Mesodermal cell (in vitro differentiated cells): ENCODE data around the gene JAKMIP1.

ENCODE experiments used
- H3K27ac ChIP-seq: 2 replicates; pipeline ENCODE4 v1.7.0; 2013; ENCODE audit warnings: mild to moderate bottlenecking, low read depth, low read length, moderate library complexity; ENCODE audit not compliant: severe bottlenecking
- H3K36me3 ChIP-seq: 2 replicates; pipeline ENCODE4 v1.7.1; 2013; ENCODE audit warnings: mild to moderate bottlenecking, low read length, moderate library complexity; ENCODE audit not compliant: control insufficient read depth, insufficient read depth
- H3K4me1 ChIP-seq: one replicate; pipeline ENCODE4 v1.7.1; 2013; ENCODE audit warnings: mild to moderate bottlenecking, low read length; ENCODE audit not compliant: insufficient read depth, control insufficient read depth, poor library complexity, severe bottlenecking
- H3K4me3 ChIP-seq: 2 replicates; pipeline ENCODE4 v1.7.0; 2013; ENCODE audit warnings: low read length, control low read depth, mild to moderate bottlenecking; ENCODE audit not compliant: insufficient read depth, poor library complexity, severe bottlenecking; ENCODE audit errors: extremely low read depth
- H3K9me3 ChIP-seq: 2 replicates; pipeline ENCODE4 v1.7.1; 2013; ENCODE audit warnings: mild to moderate bottlenecking, low read length, moderate library complexity; ENCODE audit not compliant: control insufficient read depth
- WGBS, 2 experiments: methylation state at CpG; one replicate each; pipeline ENCODE4 v1.1.5; 2013; ENCODE audit warnings: missing lambda C conversion rate in 2 of 2; ENCODE audit not compliant: insufficient coverage in 2 of 2; 5-methylcytosine and 5-hydroxymethylcytosine counted together

The JAKMIP1 gene

DNA sequence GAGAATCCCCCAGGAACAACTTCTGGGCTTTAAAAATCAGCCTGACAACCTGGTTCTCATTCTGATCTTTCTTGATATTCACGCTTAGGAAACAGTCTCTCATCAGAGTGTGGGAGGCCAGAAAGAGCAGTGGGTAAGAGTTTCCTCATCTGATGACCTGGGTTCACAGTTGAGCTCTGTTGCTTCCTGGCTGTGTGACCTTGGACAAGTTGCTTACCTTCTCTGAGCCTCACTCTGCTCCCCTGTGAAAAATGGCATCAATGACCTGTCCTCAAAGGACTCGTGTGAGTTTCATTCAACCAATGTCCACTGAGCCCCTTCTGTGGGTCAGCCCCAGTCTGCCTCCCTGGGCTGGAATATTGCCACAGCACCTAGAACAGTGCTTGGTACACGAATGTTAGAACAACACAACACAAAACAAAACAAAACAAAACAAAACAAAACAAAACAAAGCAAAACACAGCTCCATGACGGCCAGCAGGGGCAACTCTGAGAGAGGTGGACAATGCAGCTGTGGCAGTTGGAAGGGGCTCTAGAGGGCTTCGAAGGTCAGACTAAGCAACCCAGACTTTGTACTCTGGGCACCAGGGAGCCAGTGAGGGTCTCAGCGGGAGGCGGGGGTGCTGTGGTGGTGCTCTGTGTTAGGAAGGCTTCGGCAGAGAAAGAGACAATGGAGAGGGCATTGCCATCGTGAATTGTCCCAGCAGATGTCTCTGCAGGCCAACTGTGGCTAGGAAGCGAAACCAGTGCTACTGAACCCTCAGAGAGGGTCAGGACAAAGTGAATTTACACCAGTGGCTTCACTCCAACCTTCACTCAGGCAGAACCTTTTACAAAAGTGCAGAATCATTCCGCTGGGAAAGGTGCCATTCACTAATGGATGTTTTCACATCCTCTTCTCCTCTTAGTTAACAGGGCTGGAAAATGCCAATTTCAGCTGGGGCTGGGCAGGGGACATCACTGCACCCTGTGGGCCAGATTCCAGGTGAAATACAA lies 167.8 kb downstream of the JAKMIP1 start:
- peaks cover 8% of the 10 kb centered on the region for H3K4me1 ChIP-seq
- H3K36me3 ChIP-seq: no peaks in the 10 kb centered on the region
- H3K4me3 ChIP-seq: no peak overlapping the region
- 84 to 85% methylated on average over 9 to 10 of the region's 11 CpGs for WGBS, 2 experiments
- no peak overlapping the region for H3K27ac ChIP-seq
- H3K9me3 ChIP-seq: no peaks in the 10 kb centered on the region

DNA sequence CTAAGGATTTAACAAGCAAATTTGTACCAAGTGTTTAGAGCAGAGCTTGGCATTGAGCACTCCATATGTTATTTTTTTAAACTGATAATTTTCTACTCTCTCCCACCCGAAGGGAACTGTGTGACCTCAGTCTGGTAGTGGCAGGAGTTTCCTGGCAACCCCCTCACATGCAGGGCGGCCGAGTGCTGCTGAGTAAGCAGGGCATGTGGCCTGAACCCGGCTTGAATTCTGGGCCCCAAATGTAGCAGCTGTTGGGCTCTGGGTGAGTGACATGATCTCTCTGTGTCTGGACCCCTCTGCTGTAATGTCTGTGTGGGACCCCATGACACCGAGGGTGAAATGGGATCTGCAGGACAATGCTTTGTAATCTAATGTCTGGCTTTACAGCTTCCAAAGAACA lies 168.5 kb downstream of the JAKMIP1 start:
- Histone ChIP-seq H3K9me3 (no peaks in the 10 kb centered on the region), H3K36me3 (no peaks in the 10 kb centered on the region), H3K4me1 (peaks cover 8% of the 10 kb centered on the region), H3K27ac (no peak overlapping the region), H3K4me3 (no peak overlapping the region)
- WGBS, 2 experiments: 86 to 88% methylated on average over 5 of the region's 5 CpGs

DNA sequence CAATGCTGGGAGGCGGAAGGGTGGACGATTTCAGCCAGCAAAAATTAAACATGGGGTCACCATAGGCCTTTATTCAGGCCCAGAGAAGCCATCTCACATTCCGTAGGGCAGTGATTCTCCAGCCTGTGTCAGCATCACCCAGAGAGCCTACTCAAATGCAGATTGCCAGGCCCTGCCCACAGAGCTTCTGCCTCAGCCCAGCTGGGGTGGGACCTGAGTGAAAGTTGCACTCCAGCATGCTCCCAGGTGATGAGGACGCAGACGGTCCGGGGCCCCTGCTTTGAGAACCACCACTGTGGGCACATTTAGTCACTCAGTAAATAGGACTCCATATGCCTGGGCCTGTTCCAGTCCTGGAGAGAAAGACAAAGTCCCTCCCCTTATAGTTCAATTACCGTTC lies 169.7 kb downstream of the JAKMIP1 start:
- H3K4me1 ChIP-seq: peaks cover 8% of the 10 kb centered on the region
- H3K4me3 ChIP-seq: no peak overlapping the region
- no peaks in the 10 kb centered on the region for H3K9me3 ChIP-seq
- WGBS, 2 experiments: 88 to 93% methylated on average over 7 of the region's 7 CpGs
- H3K36me3 ChIP-seq: no peaks in the 10 kb centered on the region
- no peak overlapping the region for H3K27ac ChIP-seq

DNA sequence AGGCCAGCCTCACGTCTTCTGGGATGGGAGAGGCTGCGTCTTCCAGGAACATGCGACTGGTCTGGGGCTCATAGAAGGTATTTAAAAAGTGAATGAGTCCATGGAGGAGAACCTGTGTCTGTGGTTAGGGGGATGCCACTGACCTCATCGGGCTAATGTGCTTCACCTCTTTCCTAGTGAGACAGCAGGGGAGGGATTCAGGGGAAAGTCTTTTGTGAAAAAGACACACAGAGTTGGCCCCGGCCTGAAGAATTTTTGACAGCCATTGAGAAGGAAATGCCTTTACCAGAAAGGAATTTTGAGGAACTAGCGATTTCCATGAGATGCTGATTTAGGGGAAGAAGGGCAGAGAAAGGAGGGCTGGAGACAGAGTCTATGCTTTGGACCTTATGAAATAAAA lies 171.1 kb downstream of the JAKMIP1 start:
- Histone ChIP-seq H3K9me3 (no peaks in the 10 kb centered on the region), H3K36me3 (no peaks in the 10 kb centered on the region), H3K4me1 (peaks cover 8% of the 10 kb centered on the region), H3K27ac (no peak overlapping the region), H3K4me3 (no peak overlapping the region)
- 64 to 65% methylated on average over 3 to 5 of the region's 6 CpGs for WGBS, 2 experiments

DNA sequence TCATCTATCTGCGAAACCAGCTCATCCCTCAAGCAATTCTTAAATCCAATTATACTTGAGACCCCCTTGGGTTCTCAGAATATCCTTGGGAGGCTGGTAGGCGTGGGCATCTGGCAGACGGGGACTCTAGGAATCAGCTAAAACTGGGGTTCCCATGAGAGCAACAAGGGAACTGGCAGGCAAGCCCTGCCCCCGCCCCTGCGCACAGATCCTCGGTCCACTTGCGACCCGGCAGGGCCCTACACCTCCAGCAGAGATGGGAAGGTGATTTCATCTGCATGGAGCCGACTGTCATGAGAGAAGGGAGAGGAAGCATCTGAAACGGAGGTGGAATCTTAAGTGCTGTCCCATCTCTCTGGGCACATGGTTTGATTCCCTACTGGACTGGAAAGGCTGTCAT lies 172.2 kb downstream of the JAKMIP1 start:
- no peak overlapping the region for H3K4me3 ChIP-seq
- H3K9me3 ChIP-seq: no peaks in the 10 kb centered on the region
- WGBS, 2 experiments: 91 to 95% methylated on average over 9 to 10 of the region's 10 CpGs
- peaks cover 12% of the 10 kb centered on the region for H3K4me1 ChIP-seq
- H3K36me3 ChIP-seq: no peaks in the 10 kb centered on the region
- H3K27ac ChIP-seq: no peak overlapping the region

DNA sequence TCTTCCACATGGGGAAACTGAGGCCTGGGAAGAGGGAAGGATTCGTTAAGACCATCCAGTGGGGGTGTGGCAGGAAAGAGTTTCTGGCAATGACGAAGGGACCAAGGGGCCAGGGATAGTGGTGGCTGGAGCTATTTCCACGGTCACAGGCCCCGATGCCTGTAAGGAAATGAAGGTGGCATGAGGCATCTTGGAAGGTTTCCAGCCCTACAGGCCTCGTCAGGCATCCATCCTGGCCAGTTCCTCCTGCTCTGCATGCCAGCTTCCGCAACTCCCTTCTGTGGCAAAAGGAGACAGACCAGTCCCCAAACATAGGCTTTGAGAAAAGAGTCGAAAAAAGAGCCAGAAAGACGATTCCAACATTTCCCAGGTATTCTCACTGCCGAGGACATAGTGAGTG lies 173.0 kb downstream of the JAKMIP1 start:
- H3K4me1 ChIP-seq: peaks cover 12% of the 10 kb centered on the region
- H3K27ac ChIP-seq: no peak overlapping the region
- no peaks in the 10 kb centered on the region for H3K9me3 ChIP-seq
- no peaks in the 10 kb centered on the region for H3K36me3 ChIP-seq
- 91 to 93% methylated on average over 8 of the region's 9 CpGs for WGBS, 2 experiments
- no peak overlapping the region for H3K4me3 ChIP-seq

DNA sequence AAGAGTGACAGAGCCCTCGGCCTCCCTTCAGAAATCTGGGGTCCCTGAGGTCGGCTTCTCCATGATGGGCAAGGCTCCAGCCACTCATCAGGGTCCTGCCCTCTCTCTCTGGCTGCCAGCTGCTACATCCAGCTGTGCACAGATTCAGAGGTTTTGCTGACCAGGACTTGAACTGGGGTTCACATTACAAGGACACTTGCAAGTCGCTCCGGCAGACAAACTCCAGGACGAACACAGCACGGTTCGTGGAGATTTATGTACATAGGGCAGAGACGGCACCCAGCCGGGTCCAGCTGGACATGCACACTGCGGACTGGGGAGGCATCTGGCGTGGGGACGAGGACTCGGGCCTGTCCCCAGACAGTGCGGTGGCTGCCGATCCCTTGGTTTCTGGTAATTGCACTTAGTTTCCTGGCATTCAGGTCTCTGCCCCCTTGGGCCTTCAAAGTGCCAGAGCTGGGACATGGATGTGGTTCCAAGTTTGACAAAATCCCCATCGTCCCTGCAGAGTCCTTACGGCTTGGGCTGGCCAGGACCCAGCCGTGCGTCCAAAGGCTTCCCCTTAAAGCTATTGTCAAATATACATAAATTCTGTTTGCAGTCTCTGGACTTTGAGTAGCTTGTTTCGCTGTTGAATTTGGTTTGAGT lies 175.9 kb downstream of the JAKMIP1 start:
- WGBS, 2 experiments: 87 to 88% methylated on average over 15 to 17 of the region's 20 CpGs
- Histone ChIP-seq H3K27ac (no peak overlapping the region), H3K9me3 (no peaks in the 10 kb centered on the region), H3K4me1 (peaks cover 4% of the 10 kb centered on the region), H3K4me3 (no peak overlapping the region), H3K36me3 (no peaks in the 10 kb centered on the region)

DNA sequence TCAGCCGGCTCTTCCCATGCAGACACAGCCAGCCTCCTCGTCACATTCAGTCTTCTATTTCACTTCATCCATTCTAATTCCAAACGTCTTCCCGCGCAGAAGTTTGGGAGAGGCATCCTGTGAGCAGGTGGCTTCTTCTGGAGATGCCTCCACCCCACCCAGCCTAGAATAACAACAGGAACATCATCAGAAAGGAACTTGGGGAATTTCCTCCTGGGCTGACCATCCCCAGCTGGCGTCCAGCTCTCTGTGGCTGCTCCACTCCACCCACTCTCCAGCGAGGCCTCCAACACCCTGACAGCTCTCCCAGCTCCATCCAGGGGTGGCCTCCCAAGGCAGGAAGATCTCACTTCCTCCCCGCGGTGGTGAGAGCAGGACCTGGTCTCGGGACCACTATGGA lies 176.6 kb downstream of the JAKMIP1 start:
- 92 to 94% methylated on average over 9 to 10 of the region's 10 CpGs for WGBS, 2 experiments
- H3K4me1 ChIP-seq: peaks cover 4% of the 10 kb centered on the region
- H3K27ac ChIP-seq: no peak overlapping the region
- H3K36me3 ChIP-seq: no peaks in the 10 kb centered on the region
- no peak overlapping the region for H3K4me3 ChIP-seq
- no peaks in the 10 kb centered on the region for H3K9me3 ChIP-seq

DNA sequence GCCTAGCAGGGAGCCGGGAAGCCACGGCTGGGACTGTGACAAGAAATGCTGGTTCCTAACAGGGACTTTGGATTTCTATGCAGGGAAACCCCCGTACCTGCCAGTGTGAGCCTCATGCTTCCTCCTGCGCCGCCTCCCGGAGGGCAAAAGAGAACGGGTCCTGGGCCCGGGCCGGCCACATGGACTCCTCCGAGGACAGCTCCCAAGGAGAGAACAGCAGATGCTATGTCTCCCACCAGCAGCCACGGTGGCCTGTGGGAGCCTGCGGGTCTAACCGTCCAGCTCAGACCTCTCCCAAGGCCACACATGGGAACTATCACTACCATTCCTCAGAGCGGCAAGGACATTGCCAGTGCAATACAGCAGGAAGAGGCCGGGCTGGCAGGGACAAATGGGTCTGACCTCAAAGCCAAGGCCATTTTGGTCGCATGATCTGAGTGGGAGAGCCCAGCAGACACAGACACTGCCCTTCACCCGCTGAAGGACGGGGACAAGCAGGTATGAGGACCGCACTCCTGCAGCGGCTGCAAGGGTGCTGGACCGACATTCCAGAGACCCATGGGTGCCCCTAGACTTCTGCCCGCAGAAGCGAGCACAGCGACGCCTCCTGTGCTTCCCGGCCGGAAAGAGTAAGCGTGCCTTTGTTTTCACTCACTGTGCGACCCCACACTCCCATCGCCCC lies 177.6 kb downstream of the JAKMIP1 start:
- no peaks in the 10 kb centered on the region for H3K9me3 ChIP-seq
- no peak overlapping the region for H3K27ac ChIP-seq
- WGBS, 2 experiments: 87 to 89% methylated on average over 30 of the region's 30 CpGs
- no peak overlapping the region for H3K4me3 ChIP-seq
- peaks cover 4% of the 10 kb centered on the region for H3K4me1 ChIP-seq
- no peaks in the 10 kb centered on the region for H3K36me3 ChIP-seq

DNA sequence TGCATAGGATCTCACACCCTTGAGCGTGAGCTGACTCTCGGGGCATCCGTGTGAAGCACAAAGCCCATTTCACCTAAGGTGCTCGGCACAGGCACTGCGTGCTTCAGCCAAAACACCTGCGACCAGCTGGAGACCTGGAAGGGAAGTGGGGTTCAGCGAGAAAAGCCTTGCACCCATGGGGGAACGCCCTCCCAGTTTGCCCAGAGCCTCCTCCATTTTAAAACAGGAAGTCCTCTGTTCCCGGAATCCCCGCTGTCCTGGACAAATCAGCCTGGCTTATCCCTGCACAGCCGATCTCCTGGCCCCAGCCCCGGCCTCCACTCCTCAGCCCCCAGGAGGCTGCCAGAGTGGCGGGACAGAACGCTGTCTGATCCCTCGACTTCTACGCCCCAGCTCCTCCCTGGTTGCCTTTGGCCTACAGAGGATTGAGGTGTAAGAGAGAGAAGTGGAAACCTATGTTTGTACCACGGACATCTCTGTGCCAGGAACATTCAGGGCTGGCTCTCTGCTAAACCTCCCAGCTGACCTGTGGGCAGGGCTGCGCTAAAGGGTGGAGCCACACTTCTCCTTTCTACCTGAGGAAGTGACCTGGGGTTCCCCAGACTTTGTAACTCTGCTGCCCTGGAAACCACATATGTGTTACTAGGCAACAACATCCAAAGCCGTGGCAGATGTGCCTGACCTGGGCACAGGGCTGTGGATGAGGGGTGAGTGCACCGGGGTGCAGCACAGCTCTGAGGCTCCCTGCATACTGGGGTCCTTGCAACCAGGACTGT lies 178.3 kb downstream of the JAKMIP1 start:
- 92 to 95% methylated on average over 12 to 16 of the region's 20 CpGs for WGBS, 2 experiments

More for the DNA sequence above, 178.3 kb downstream of the JAKMIP1 start:
- Histone ChIP-seq H3K9me3 (no peaks in the 10 kb centered on the region), H3K36me3 (no peaks in the 10 kb centered on the region), H3K27ac (no peak overlapping the region), H3K4me3 (no peak overlapping the region), H3K4me1 (peaks cover 4% of the 10 kb centered on the region)
